ENCODE measurements around the gene SPATA2L.

DNA sequence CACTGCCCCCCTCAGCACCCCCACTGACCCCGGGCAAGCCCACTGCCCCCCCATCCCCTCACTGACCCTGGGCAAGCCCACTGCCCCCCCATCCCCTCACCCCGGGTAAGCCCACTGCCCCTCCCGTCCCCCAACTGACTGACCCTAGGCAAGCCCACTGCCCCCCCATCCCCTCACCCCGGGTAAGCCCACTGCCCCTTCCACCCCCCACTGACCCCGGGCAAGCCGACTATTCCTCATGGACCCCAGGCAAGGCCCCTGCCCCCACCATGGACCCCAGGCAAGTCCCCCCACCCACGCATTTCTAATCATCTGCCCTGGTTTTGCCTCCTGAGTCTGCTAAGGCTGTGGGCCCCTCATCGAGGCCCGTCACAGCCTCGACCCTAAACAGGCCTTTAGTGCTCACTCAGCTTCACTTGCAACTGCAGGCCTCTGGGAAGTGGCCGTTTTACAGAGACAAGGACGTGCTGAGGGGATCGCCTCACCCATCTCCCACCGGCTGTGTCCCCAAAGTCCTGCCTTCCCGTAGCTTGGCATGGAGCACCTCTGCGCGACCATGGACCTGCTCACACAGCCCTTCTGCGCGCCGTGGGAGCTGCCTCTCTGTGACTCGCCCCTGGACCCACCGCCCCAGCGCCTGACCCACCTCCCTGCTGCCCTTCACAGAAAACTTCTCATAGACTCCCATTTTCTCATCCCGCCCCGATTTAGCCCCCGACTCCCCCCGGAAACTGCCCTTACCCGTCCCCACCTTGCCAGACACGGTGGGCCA lies 15.6 kb upstream of the SPATA2L start:
- TF ChIP-seq CTCF (IDR thresholded peaks at IDR 0.05) (no peak), ZFX (IDR thresholded peaks at IDR 0.05; ENCODE audit: borderline replicate concordance) (no peak)

All from 22Rv1 (cell line).